Activated naive CD4-positive, alpha-beta T cell treated with anti-CD3 and anti-CD28 coated beads, Interleukin-2, amount 10 ng/mL, durations not matched to agents 7 days and 5 days (primary cell): Measurements from ENCODE around the gene UBXN11.

Experiments used
- CTCF ChIA-PET: fragments of 350-600 bp; sonication (Branson Sonifier 250); formaldehyde crosslinking; loops from one replicate; lab custom pipeline; 2021; ENCODE audit warnings: antibody characterized with exemption; lab: Charles Lee
- DNase-seq: peaks from one replicate; pipeline ENCODE4 v3.0.0-alpha.2; 2020
- H3K27ac Mint-ChIP-seq: one replicate; pipeline ENCODE4 v1.8.0; 2021; ENCODE audit warnings: mild to moderate bottlenecking, moderate library complexity, mixed read lengths
- H3K27me3 Mint-ChIP-seq: one replicate; pipeline ENCODE4 v1.8.0; 2021; ENCODE audit warnings: mild to moderate bottlenecking, mixed read lengths
- H3K36me3 Mint-ChIP-seq: one replicate; pipeline ENCODE4 v1.8.0; 2021; ENCODE audit warnings: mixed read lengths
- H3K4me1 Mint-ChIP-seq: one replicate; pipeline ENCODE4 v1.8.0; 2021; ENCODE audit warnings: mixed read lengths
- H3K4me3 Mint-ChIP-seq: one replicate; pipeline ENCODE4 v1.8.0; 2021; ENCODE audit warnings: mild to moderate bottlenecking, moderate library complexity, mixed read lengths
- H3K9me3 Mint-ChIP-seq: one replicate; pipeline ENCODE4 v1.8.0; 2021; ENCODE audit warnings: mixed read lengths

The UBXN11 gene

DNA sequence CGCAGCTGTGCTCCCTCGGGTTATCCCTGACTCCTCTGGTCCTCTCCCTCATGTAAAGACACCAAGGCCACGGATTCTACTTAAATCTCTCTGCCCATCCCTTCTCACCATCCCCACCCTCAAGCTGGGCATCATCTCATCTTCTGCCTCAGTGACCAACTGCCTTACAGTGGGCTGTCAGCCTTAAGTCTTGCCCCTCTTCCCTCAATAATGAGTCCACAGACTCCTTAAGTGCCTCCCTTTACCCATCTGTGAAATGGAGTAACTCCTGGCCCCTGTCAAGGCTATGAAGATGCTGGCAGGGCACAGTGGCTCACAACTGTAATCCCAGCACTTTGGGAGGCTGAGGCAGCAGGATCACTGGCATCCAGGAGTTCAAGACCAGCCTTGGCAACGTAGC, 14.5 kb downstream of the UBXN11 start:
- no peak for DNase-seq
- peaks cover 55% of the 10 kb centered on the region for H3K4me1 Mint-ChIP-seq
- no peaks in the 10 kb centered on the region for H3K27me3 Mint-ChIP-seq
- peaks cover 29% of the 10 kb centered on the region for H3K36me3 Mint-ChIP-seq
- no peaks in the 10 kb centered on the region for H3K9me3 Mint-ChIP-seq
- CTCF ChIA-PET: interaction anchor here (0.9 kb wide), 1 partner anchor 25 kb away, joined by 3 read pairs; no protein-coding TSS in a partner anchor
- H3K27ac Mint-ChIP-seq: peak overlapping the region; percentile 98
- no peak overlapping the region for H3K4me3 Mint-ChIP-seq

GRCh38 chr1:26291433-26291832, 15.0 kb downstream of the UBXN11 start:
- CTCF ChIA-PET: no interaction called here

DNA sequence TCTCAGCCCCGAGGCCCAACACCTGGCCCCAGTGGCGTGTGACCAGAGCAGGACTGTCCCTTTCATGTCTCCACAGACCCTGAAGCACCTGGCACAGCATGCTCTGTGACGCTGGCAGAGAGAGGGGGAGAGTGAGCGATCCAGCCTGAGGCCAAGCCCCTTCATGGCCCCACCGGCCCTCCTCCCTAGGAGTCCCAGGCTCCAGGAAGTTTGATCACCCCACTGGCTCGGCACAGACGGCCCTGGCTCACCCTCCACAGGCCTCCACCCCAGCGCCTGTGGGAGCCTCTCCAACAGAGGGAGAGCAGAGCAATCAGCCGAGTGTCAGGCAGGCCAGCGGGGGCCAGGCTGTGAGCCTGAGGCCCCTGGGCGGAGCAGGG, 15.6 kb downstream of the UBXN11 start:
- H3K4me3 Mint-ChIP-seq: no peak overlapping the region
- no peak for DNase-seq
- H3K27me3 Mint-ChIP-seq: no peaks in the 10 kb centered on the region
- CTCF ChIA-PET: interaction anchor here (7.1 to 18.0 kb wide), 3 partner anchors 15 to 32 kb away, joined by 76 to 632 read pairs (median 119); partner anchors contain the start of genes CD52 and UBXN11
- peaks cover 24% of the 10 kb centered on the region for H3K36me3 Mint-ChIP-seq
- H3K27ac Mint-ChIP-seq: peak overlapping the region; percentile 98
- H3K4me1 Mint-ChIP-seq: peaks cover 66% of the 10 kb centered on the region
- H3K9me3 Mint-ChIP-seq: no peaks in the 10 kb centered on the region

More at GRCh38 chr1:26291433-26291832, 15.0 kb downstream of the UBXN11 start:
- Mint-ChIP-seq H3K4me3 (no peak overlapping the region), H3K4me1 (peaks cover 61% of the 10 kb centered on the region), H3K27ac (peak overlapping the region; percentile 98), H3K36me3 (peaks cover 29% of the 10 kb centered on the region), H3K9me3 (no peaks in the 10 kb centered on the region), H3K27me3 (no peaks in the 10 kb centered on the region)
- DNase-seq: no peak

GRCh38 chr1:26290122-26290881, 16.1 kb downstream of the UBXN11 start:
- Mint-ChIP-seq H3K4me3 (peak overlapping the region; percentile 53), H3K9me3 (no peaks in the 10 kb centered on the region), H3K4me1 (peaks cover 72% of the 10 kb centered on the region), H3K27ac (peak overlapping the region; percentile 98), H3K27me3 (no peaks in the 10 kb centered on the region), H3K36me3 (peaks cover 22% of the 10 kb centered on the region)
- CTCF ChIA-PET: interaction anchor here (2.7 to 18.0 kb wide), 5 partner anchors 11 to 127 kb away, joined by 9 to 632 read pairs (median 76); partner anchors contain the start of genes CD52 and UBXN11
- no peak for DNase-seq

- Mint-ChIP-seq H3K36me3 (peaks cover 31% of the 10 kb centered on the region), H3K27me3 (no peaks in the 10 kb centered on the region), H3K27ac (peak overlapping the region; percentile 98), H3K4me3 (peak overlapping the region; percentile 53), H3K4me1 (peaks cover 81% of the 10 kb centered on the region), H3K9me3 (no peaks in the 10 kb centered on the region)
- CTCF ChIA-PET: interaction anchor here (1.2 to 18.0 kb wide), 12 partner anchors 10 to 128 kb away, joined by 3 to 632 read pairs (median 7); partner anchors contain the start of genes CD52, CEP85 and UBXN11
- DNase-seq: peak; percentile 66
Observed at GRCh38 chr1:26289158-26290059, 17.0 kb downstream of the UBXN11 start.

DNA sequence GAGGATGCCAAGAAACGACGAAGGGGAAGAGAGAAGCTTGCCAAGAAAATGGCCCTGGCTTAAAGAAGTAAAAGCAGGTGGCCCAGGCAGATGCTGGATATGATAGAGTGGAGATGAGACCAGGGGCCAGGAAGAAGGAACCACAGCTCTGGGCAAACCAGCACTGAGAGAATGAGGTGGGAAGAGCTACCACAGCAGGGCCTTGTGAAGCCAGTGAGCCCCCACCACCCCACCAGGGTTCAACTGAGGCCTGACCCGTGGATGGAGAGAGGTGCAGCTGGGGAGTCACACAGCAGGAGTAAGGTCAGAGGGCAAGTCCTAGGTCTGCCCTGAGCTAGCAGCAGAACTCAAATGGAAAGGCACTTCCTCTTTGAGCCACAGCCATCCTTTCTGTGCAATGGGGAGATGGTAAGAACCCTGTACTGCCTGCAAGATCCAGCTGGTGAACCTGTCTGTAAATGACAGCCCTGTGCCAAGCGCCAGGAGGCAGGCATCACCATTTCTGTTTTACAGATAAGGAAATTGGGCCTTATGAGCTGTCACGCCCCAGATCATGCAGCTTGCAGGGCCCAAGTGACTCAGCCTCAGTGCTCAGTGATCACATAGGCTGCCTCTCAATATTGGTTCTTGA, 18.0 kb downstream of the UBXN11 start:
- peaks cover 91% of the 10 kb centered on the region for H3K4me1 Mint-ChIP-seq
- H3K4me3 Mint-ChIP-seq: peak overlapping the region; percentile 37
- no peaks in the 10 kb centered on the region for H3K9me3 Mint-ChIP-seq
- no peaks in the 10 kb centered on the region for H3K27me3 Mint-ChIP-seq
- peaks cover 30% of the 10 kb centered on the region for H3K36me3 Mint-ChIP-seq
- peak; percentile 76 for DNase-seq
- H3K27ac Mint-ChIP-seq: peak overlapping the region; percentile 98
- CTCF ChIA-PET: interaction anchor here (0.6 to 18.0 kb wide), 15 partner anchors 9 to 129 kb away, joined by 3 to 632 read pairs (median 6); partner anchors contain the start of genes CD52, CEP85, SH3BGRL3 and UBXN11

- Mint-ChIP-seq H3K27me3 (no peaks in the 10 kb centered on the region), H3K9me3 (no peaks in the 10 kb centered on the region), H3K27ac (peak overlapping the region; percentile 98), H3K4me1 (peaks cover 95% of the 10 kb centered on the region), H3K4me3 (peak overlapping the region; percentile 47), H3K36me3 (peaks cover 31% of the 10 kb centered on the region)
- DNase-seq: no peak
- CTCF ChIA-PET: interaction anchor here (0.7 to 18.0 kb wide), 12 partner anchors 9 to 129 kb away, joined by 3 to 632 read pairs (median 6); partner anchors contain the start of genes CD52, SH3BGRL3 and UBXN11
Observed at GRCh38 chr1:26287811-26288210, 18.6 kb downstream of the UBXN11 start.

DNA sequence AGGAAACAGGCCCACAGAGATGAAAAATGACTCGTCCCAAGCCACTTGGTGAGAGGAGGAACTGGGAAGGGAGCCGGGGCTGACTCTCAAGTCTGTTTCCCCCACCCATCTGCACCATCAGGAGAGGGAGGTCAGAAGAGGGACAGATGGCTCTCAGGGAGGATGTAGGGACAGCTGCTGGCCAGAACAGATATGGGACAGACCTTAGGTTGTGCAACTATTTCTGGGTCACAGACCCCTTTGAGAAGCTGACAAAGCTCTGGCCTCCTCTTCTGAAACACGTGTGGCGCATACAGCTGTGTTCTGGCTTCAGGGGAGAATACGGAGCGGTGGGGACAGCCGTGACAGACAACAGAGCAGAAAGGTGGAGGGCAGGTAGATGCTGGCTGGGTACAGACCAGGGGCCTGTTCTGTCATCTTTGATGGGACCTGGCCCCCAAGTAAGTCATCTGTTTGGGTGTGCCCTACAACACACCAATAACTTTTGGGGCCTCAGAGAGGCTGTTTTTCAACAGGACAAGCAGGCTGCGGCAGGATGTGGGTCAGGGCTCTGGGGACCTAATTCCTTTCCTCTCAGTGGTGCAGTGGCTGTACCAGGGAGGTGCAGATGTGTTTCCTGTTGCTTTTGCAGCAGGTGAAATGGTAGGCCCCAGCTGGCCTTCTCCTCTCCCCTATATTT, 19.3 kb downstream of the UBXN11 start:
- peak; percentile 92 for DNase-seq
- peak overlapping the region; percentile 98 for H3K27ac Mint-ChIP-seq

DNA sequence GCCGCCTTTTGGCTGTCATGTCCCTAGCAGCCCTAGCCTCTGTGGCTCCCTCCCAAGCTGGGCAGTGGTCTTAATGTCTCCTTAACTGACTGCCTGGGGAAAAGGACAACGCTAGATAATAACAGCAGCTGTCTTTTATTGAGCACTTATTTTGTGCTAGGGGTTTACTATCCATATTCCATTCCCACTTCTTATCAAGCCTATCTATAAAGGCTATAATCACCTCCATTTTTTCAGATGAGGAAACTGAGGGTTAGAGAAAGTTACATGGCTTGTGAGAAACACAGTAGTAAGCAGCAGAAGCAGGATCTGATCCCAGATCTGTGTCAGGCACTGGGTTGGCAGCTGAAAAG, 20.4 kb downstream of the UBXN11 start:
- peak overlapping the region; percentile 98 for H3K27ac Mint-ChIP-seq
- peaks cover 99% of the 10 kb centered on the region for H3K4me1 Mint-ChIP-seq
- H3K9me3 Mint-ChIP-seq: no peaks in the 10 kb centered on the region
- peaks cover 43% of the 10 kb centered on the region for H3K36me3 Mint-ChIP-seq
- DNase-seq: no peak
- CTCF ChIA-PET: interaction anchor here (0.8 to 18.0 kb wide), 16 partner anchors 10 to 131 kb away, joined by 3 to 632 read pairs (median 11); partner anchors contain the start of genes CD52 and UBXN11
- no peaks in the 10 kb centered on the region for H3K27me3 Mint-ChIP-seq
- peak overlapping the region; percentile 12 for H3K4me3 Mint-ChIP-seq

More for the DNA sequence above, 19.3 kb downstream of the UBXN11 start:
- no peaks in the 10 kb centered on the region for H3K27me3 Mint-ChIP-seq
- peaks cover 38% of the 10 kb centered on the region for H3K36me3 Mint-ChIP-seq
- peaks cover 100% of the 10 kb centered on the region for H3K4me1 Mint-ChIP-seq
- H3K4me3 Mint-ChIP-seq: peak overlapping the region; percentile 47
- CTCF ChIA-PET: interaction anchor here (0.7 to 18.0 kb wide), 10 partner anchors 11 to 130 kb away, joined by 3 to 632 read pairs (median 8); partner anchors contain the start of genes CD52 and UBXN11
- H3K9me3 Mint-ChIP-seq: no peaks in the 10 kb centered on the region

DNA sequence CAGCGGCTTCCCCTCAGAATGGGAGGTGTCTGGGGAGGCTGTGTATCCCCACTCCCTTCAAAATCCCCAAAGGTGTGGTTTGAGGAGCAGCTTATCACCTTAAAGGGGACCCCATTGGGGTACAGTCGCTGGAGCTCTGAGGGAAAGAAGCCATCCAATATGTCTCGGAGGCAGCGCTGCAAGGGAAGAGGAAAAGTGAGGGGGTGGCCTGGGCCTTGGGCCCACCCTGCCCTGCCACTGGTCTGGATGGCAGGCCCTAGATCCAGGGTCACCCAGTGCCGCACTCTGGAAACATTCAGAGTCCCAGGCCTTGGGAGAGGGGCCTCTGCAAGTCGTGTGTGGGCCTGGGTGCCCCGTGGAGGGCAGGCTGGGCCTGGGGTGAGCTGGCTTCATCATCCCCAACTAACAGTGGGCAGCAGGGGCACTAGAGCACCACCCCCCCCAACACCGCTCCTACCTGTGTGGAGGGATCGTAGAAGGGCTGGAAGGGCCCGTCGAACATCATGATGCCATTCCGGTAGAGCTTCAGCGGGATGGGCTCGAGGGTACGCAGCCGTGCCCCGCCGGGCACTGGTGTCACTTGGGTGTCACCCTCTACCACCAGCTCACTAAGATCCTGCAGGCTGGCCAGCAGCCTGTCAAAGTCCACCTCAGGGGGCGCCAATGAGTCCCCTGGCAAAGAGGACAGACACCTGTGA, 20.9 kb downstream of the UBXN11 start:
- Mint-ChIP-seq H3K27ac (peak overlapping the region; percentile 98), H3K4me1 (peaks cover 97% of the 10 kb centered on the region), H3K9me3 (no peaks in the 10 kb centered on the region), H3K27me3 (no peaks in the 10 kb centered on the region), H3K36me3 (peaks cover 47% of the 10 kb centered on the region), H3K4me3 (no peak overlapping the region)
- CTCF ChIA-PET: interaction anchor here (0.8 to 18.0 kb wide), 18 partner anchors 10 to 135 kb away, joined by 3 to 632 read pairs (median 10); partner anchors contain the start of genes CD52 and UBXN11
- peak; percentile 65 for DNase-seq

DNA sequence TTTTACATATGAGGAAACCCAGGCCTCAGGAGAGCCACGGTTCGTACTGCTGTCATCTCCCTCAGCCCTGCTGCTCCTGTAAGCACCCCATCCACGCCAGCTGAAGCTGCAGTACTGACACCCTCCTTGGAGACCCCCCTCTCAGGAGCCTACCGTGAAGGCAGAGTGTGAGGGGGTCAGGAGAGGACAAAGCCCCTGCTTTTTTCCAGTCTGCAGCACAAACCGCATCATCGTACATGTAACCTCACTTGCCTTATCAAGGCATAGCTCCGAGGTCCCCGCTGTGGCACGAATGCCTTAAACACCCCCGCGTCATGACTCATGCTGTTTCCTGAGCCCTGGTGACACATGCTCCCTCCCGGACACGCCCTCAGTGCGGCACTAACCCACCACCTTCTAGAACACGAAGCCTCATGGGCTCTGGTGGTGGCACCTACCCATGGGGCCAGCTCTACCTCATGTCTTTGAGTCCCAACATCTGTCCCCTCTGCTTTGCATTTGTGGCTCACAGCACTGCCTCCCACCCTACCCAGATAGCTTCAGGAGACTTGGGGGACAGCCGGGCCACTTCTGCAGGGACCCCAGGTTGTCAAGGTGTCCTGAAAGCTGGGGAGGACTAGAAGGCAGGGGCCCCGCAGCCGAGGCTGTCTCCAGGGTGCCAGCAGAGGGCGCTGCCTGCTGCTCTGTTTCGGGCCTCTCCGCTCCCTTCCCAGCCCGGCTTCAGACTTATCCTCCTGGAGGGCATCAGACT, 21.7 kb downstream of the UBXN11 start:
- Mint-ChIP-seq H3K9me3 (no peaks in the 10 kb centered on the region), H3K4me3 (peak overlapping the region; percentile 91), H3K36me3 (peaks cover 48% of the 10 kb centered on the region), H3K27me3 (no peaks in the 10 kb centered on the region), H3K4me1 (peaks cover 92% of the 10 kb centered on the region), H3K27ac (peak overlapping the region; percentile 98)
- CTCF ChIA-PET: interaction anchor here (0.7 to 18.0 kb wide), 21 partner anchors 8 to 136 kb away, joined by 3 to 632 read pairs (median 9); partner anchors contain the start of genes CD52 and UBXN11
- DNase-seq: peak; percentile 96
